GM12872 (cell line): Measurements from ENCODE around the gene SMTN.

Experiments
- CTCF ChIP-seq: IDR thresholded peaks from 3 replicates; pipeline ENCODE4 v1.5.1; 2011; ENCODE audit warnings: low read depth, mild to moderate bottlenecking, low read length, moderate library complexity; ENCODE audit not compliant: insufficient read depth

The SMTN gene

GRCh38 chr22:31096657-31097279 lies 15.7 kb downstream of the SMTN start:
- TF ChIP-seq CTCF = no peak

- TF ChIP-seq CTCF = no peak
These were observed 17.0 kb downstream of the SMTN start for GRCh38 chr22:31097941-31098631.

- TF ChIP-seq CTCF = no peak
These were observed 17.6 kb downstream of the SMTN start for GRCh38 chr22:31098632-31099110.

GRCh38 chr22:31099386-31099785 lies 18.3 kb downstream of the SMTN start:
- TF ChIP-seq CTCF = no peak

GRCh38 chr22:31099841-31100761 lies 19.0 kb downstream of the SMTN start:
- no peak for TF ChIP-seq CTCF

- TF ChIP-seq CTCF = no peak
These were observed 19.8 kb downstream of the SMTN start for GRCh38 chr22:31100762-31101525.
